OCI-LY1 (cell line): ENCODE results near the gene MRPL3.

Source experiments
- EZH2 ChIP-seq: fragments of 200-600 bp; sonication (generic), shearing (Covaris generic); IDR thresholded peaks from 2 replicates; pipeline ENCODE4 v1.8.0; 2017; ENCODE audit warnings: borderline replicate concordance, mixed run types, mild to moderate bottlenecking, antibody characterized with exemption, low read length, moderate library complexity, mixed read lengths
- TF ChIP-seq, protein P1 (sequence below): fragments of 200-600 bp; sonication (generic), shearing (Covaris generic); IDR thresholded peaks from 2 replicates; pipeline ENCODE4 v1.5.1; 2017; ENCODE audit warnings: mild to moderate bottlenecking, antibody characterized with exemption, low read length, moderate library complexity, mixed read lengths

DNA sequence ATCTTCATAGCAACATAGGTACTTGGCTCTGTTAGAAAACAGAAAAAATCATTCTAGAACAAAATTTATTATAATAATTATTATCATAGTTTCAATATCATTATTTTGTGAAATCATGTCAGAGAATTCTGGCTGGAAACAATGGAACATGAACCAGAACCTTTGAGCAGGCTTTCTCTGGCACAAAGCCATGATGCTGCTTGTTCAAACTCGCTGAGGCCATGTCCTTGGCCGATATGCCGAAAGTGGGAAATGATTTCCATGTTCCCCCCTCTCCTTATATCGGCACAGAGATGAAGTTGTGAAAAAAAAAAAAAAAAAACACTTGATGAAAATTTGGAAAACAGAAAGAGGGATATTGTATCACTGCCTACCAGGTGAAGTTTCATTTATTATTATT lies 49.0 kb upstream of the MRPL3 start:
- no peak for TF ChIP-seq EZH2
- TF ChIP-seq, protein P1, sequence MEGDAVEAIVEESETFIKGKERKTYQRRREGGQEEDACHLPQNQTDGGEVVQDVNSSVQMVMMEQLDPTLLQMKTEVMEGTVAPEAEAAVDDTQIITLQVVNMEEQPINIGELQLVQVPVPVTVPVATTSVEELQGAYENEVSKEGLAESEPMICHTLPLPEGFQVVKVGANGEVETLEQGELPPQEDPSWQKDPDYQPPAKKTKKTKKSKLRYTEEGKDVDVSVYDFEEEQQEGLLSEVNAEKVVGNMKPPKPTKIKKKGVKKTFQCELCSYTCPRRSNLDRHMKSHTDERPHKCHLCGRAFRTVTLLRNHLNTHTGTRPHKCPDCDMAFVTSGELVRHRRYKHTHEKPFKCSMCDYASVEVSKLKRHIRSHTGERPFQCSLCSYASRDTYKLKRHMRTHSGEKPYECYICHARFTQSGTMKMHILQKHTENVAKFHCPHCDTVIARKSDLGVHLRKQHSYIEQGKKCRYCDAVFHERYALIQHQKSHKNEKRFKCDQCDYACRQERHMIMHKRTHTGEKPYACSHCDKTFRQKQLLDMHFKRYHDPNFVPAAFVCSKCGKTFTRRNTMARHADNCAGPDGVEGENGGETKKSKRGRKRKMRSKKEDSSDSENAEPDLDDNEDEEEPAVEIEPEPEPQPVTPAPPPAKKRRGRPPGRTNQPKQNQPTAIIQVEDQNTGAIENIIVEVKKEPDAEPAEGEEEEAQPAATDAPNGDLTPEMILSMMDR = no peak
